Muscle layer of duodenum (tissue), 2 donors: Measurements from ENCODE around the gene SIK3.

Experiments used
- H3K27ac ChIP-seq: one replicate; pipeline ENCODE4 v1.7.0; 2013; ENCODE audit warnings: mild to moderate bottlenecking, low read length
- H3K27me3 ChIP-seq: one replicate; pipeline ENCODE4 v1.7.0; 2013; ENCODE audit warnings: low read depth, mild to moderate bottlenecking, control low read depth, low read length
- H3K36me3 ChIP-seq, 2 donors: one replicate each; pipeline ENCODE4 v1.7.0; 2013; ENCODE audit warnings: low read length in 2 of 2, control low read depth in 1 of 2, mild to moderate bottlenecking in 1 of 2; ENCODE audit not compliant: insufficient read depth in 2 of 2, control insufficient read depth in 1 of 2
- H3K4me1 ChIP-seq, 2 donors: one replicate each; pipeline ENCODE4 v1.7.0; 2013; ENCODE audit warnings: low read length in 2 of 2, mild to moderate bottlenecking in 2 of 2, control low read depth in 1 of 2, moderate library complexity in 1 of 2; ENCODE audit not compliant: insufficient read depth in 2 of 2, control insufficient read depth in 1 of 2
- H3K4me3 ChIP-seq, 2 donors: one replicate each; pipeline ENCODE4 v1.7.0; 2013; ENCODE audit warnings: low read length in 2 of 2, low read depth in 1 of 2, mild to moderate bottlenecking in 1 of 2
- H3K9me3 ChIP-seq, 2 donors: one replicate each; pipeline ENCODE4 v1.7.0; 2013; ENCODE audit warnings: low read length in 2 of 2, control low read depth in 1 of 2, mild to moderate bottlenecking in 1 of 2; ENCODE audit not compliant: control insufficient read depth in 1 of 2
- donor health status: healthy.

The SIK3 gene

DNA sequence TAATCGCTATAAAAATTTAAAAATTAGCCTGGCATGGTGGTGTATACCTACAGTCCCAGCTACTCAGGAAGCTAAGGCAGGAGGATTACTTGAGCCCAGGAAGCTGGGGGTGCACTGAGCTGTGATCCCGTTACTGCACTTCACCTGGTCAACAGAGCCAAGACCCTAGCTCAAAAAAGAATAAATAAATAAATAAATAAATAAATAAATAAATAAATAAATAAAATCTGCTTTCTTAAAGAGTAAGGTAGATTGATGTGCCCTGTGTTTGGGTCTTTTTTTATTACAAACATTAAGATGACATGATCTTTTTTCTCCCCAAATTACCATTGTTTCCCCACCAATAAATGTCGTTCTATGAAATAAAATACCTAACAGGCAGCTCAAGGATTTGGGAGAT lies 146.5 kb downstream of the SIK3 start:
- peaks cover 0 to 6% of the 10 kb centered on the region in 2 donors for H3K4me1 ChIP-seq
- peaks cover 7 to 13% of the 10 kb centered on the region in 2 donors for H3K36me3 ChIP-seq
- no peak overlapping the region for H3K27ac ChIP-seq
- H3K9me3 ChIP-seq: no peaks in the 10 kb centered on the region
- no peak overlapping the region for H3K4me3 ChIP-seq
- H3K27me3 ChIP-seq: no peaks in the 10 kb centered on the region

DNA sequence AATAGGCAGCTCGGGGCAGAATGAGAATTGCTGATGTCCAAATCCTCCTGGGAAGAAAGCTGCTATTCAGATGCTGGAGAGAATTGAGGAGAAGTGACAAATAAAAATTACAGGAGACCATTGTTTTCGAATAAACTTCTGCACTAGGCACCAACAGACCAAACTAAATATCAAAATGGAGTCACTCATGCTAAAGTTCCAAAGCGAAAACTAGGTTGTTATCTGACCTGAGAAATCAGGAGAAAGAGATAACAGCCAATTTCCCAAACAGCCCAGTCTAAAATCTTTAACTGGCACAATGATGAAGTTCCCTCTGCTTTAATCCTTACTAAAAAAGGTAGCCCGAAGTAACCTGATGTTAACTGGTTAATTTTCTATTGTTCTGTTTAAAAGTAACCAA lies 148.0 kb downstream of the SIK3 start:
- Histone ChIP-seq H3K36me3 (peaks cover 7 to 13% of the 10 kb centered on the region in 2 donors), H3K4me1 (peaks cover 0 to 6% of the 10 kb centered on the region in 2 donors), H3K27ac (no peak overlapping the region), H3K27me3 (no peaks in the 10 kb centered on the region), H3K9me3 (no peaks in the 10 kb centered on the region), H3K4me3 (no peak overlapping the region)

DNA sequence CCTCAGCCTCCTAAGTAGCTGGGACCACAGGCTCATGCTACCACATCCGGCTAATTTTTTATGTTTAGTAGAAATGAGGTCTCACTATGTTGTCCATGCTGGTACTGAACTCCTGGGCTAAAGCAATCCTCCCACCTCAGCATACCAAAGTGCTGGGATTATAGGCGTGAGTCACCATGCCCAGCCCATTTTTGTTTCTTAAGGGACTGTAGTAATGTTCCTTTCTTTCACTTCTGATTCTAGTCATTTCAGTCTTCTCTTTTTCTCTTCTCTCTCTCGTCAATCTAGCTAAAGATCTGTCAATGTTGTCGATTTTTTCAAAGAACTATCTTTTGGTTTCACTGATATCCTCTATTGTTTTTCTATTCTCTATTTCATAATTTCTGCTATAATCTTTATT lies 149.8 kb downstream of the SIK3 start:
- no peaks in the 10 kb centered on the region for H3K27me3 ChIP-seq
- H3K36me3 ChIP-seq: peaks cover 8 to 12% of the 10 kb centered on the region in 2 donors
- no peaks in the 10 kb centered on the region for H3K9me3 ChIP-seq
- H3K4me3 ChIP-seq: no peak overlapping the region
- H3K4me1 ChIP-seq: peaks cover 0 to 6% of the 10 kb centered on the region in 2 donors
- H3K27ac ChIP-seq: no peak overlapping the region

DNA sequence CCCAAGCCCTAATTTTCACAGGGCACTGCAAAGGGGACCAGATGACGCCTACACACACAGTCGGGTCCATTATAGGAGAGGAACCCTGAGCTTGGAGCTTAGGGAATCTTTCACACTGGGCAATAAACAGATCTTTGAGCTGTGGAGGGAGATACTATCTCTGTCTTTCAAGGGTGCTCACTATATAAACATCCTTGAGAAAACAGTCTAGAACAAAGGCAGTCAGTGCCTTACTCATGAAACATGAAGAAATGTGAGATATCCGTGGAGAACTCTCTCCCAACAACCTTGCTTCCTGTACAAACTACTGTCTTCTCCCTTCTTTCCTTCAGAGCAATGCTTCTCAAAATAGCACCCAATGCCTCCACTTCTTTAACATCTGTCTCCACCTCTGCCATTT lies 151.8 kb downstream of the SIK3 start:
- H3K9me3 ChIP-seq: no peaks in the 10 kb centered on the region
- H3K27ac ChIP-seq: no peak overlapping the region
- no peaks in the 10 kb centered on the region for H3K4me1 ChIP-seq
- no peak overlapping the region for H3K4me3 ChIP-seq
- no peaks in the 10 kb centered on the region for H3K27me3 ChIP-seq
- peaks cover 8 to 12% of the 10 kb centered on the region in 2 donors for H3K36me3 ChIP-seq

DNA sequence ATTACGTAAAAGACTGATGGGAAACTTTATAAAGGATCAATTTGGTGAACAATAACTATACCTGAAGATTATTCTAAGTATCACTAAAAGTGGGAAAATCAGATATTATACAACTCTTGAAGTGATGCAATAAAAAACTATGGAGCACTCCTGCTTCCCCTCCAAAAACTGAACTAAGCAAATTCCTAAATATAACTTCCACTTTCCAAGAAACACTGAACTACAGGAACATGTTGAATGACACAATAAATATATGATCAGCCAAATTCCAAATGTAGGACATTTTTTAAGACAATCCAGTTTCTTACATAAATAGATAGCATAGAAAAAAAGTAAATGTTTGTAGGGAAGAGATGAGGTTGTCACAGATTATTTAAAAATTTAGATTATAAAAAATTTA lies 158.7 kb downstream of the SIK3 start:
- Histone ChIP-seq H3K4me1 (no peaks in the 10 kb centered on the region), H3K27ac (no peak overlapping the region)

DNA sequence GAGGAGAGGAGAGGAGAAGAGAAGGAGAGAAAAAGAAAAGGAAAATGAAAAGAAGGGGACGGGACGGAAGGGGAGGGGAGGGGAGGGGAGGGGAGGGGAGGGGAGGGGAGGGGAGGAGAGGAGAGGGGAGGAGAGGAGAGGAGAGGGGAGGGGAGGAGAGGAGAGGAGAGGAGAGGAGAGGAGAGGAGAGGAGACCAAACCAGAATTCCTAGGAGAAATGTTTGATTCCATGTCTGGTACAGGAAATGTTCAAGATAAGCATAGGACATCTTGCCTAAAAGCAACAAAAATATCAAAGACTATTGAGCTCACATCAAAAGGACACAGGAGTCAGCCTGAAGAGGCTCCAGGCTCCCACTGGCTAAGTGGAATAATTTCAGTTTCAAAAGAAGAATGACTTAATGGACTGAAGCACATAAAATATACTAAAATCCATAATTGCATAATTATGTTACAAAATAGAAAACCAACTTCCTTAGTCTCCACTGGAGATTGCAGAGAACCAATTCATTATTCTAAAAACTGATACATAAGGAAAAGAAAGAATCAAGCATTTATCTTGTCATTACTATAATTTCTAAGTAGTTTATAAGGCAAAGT lies 159.7 kb downstream of the SIK3 start:
- Histone ChIP-seq H3K27me3 (no peaks in the 10 kb centered on the region), H3K36me3 (peaks cover 0 to 6% of the 10 kb centered on the region in 2 donors), H3K4me3 (no peak overlapping the region), H3K4me1 (no peaks in the 10 kb centered on the region), H3K9me3 (no peaks in the 10 kb centered on the region), H3K27ac (no peak overlapping the region)

More for the DNA sequence above, 158.7 kb downstream of the SIK3 start:
- Histone ChIP-seq H3K4me3 (no peak overlapping the region), H3K36me3 (peaks cover 0 to 11% of the 10 kb centered on the region in 2 donors), H3K9me3 (no peaks in the 10 kb centered on the region), H3K27me3 (no peaks in the 10 kb centered on the region)

DNA sequence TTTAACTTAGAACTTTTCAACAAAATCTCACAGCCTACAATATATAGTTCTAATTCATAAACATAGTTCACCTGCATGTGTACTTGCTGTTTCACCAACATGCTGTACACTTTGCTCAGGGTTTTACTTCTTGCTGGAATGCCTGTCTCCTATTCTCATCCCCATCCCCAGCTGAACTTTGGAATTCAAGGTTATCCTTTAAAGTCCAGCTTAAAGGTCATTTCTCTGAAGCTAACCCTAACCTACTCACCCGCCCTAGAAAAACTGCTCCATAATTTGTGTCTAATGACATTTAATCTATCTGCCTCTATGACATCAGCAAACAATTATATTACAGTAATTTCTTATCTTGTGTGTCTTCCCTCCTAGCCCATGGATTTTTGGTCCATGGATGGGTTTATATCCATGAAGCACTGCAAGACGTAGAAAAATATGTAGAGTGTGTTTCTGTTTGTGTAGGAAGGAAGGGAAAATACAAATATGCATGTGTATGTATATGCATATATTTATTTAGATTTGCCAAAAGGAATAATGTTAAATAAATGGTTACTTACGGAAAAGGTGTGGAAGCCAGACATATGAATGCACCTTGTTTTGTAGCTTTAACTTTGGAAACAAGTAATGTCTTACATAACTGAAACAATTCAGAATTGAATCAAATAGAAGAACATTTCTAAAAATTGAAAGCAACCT lies 161.3 kb downstream of the SIK3 start:
- Histone ChIP-seq H3K4me3 (no peak overlapping the region), H3K27me3 (no peaks in the 10 kb centered on the region)

DNA sequence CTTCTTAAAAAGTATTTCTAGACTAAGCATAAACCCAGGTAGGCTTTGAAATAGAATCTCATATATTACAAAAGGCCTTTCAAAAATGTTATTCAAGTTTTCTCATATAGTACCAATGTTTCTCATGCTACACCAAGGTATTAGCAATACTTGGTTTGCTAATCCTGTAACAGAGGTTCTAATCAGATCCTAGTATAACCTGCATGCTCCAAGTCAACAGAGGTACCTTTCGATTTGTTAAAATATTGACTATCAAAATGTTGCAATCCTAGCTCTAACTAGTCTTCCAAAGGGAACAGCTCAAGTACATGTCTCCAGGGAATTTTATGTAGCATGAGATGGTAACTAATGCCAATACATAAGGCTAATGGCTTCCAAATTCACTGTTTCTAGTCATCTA lies 162.7 kb downstream of the SIK3 start:
- no peaks in the 10 kb centered on the region for H3K9me3 ChIP-seq
- peaks cover 0 to 6% of the 10 kb centered on the region in 2 donors for H3K36me3 ChIP-seq
- no peak overlapping the region for H3K4me3 ChIP-seq
- no peak overlapping the region for H3K27ac ChIP-seq
- H3K27me3 ChIP-seq: no peaks in the 10 kb centered on the region
- peaks cover 16 to 23% of the 10 kb centered on the region in 2 donors for H3K4me1 ChIP-seq

More for the DNA sequence above, 161.3 kb downstream of the SIK3 start:
- Histone ChIP-seq H3K4me1 (peaks cover 3 to 9% of the 10 kb centered on the region in 2 donors), H3K36me3 (peaks cover 0 to 6% of the 10 kb centered on the region in 2 donors), H3K27ac (no peak overlapping the region), H3K9me3 (no peaks in the 10 kb centered on the region)

DNA sequence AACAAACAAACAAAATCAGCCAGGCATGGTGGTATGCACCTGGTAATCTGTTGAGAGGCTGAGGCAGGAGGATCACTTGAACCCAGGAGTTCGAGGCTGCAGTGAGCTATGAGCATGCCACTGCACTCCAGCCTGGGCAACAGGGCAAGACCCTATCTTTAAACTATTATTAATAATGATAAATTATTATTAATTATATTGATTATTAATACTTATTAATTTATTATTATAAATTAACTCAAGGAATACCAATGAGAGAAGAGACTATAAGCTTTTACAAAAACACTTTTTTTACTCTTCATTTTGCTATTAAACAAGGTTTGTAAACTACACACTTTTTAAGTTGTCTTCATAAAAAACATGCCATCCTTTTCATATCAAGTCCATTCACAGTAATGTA lies 163.1 kb downstream of the SIK3 start:
- Histone ChIP-seq H3K4me3 (no peak overlapping the region), H3K27ac (no peak overlapping the region), H3K27me3 (no peaks in the 10 kb centered on the region), H3K4me1 (peaks cover 18 to 27% of the 10 kb centered on the region in 2 donors), H3K36me3 (peaks cover 0 to 6% of the 10 kb centered on the region in 2 donors), H3K9me3 (no peaks in the 10 kb centered on the region)

DNA sequence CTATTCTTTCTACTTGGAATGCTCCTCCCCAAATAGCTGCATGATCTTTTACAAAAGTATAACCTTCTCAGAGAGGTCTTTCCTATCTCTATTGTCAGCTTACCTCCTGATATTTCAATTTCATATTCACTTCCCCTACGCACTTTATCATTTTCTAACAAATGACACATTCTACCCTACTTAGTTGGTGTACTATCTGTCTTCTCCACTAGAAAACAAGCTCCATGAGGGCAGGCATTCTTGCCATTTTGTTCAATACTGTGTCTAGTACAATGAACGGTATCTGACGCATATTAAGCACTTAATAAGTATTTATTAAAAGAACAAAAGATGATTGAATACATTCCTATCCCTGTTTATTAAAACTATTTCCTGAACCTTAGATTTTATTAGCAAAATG lies 164.3 kb downstream of the SIK3 start:
- peaks cover 0 to 6% of the 10 kb centered on the region in 2 donors for H3K36me3 ChIP-seq
- H3K27ac ChIP-seq: no peak overlapping the region
- H3K27me3 ChIP-seq: no peaks in the 10 kb centered on the region
- peaks cover 29 to 34% of the 10 kb centered on the region in 2 donors for H3K4me1 ChIP-seq
- H3K4me3 ChIP-seq: no peak overlapping the region
- no peaks in the 10 kb centered on the region for H3K9me3 ChIP-seq

DNA sequence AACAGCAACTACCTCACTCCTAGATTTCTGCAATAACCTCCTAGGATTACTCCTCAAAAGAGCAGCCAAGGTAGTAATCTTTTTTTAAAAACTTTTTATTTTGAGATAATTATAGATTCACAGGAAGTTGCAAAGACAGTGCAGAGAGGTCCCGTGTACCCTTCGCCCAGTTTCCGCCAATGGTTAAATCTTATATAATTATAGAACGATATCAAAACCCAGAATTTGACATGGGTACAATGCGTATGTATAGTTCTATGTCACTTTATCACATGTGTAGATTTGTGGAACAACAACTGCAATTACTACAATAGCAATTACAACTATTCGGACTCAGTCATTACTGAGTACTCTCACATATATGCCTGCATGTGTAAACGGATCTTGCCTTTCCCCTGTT lies 166.0 kb downstream of the SIK3 start:
- Histone ChIP-seq H3K9me3 (no peaks in the 10 kb centered on the region), H3K27ac (no peak overlapping the region), H3K4me3 (no peak overlapping the region), H3K4me1 (peaks cover 31 to 43% of the 10 kb centered on the region in 2 donors), H3K36me3 (peaks cover 0 to 6% of the 10 kb centered on the region in 2 donors), H3K27me3 (no peaks in the 10 kb centered on the region)
